ENCODE measurements around the gene OPCML. TPM values are rescaled to one million over a fixed set of nuclear protein-coding genes. Genes with fewer than 3 reads are reported as not detected.

OPCML gene
- polyA plus RNA-seq, 1 donor from 2014 or later = 11.6 TPM

- H3K27ac ChIP-seq (ENCODE audit: low read length) = no peak overlapping the region
- H3K4me3 ChIP-seq (ENCODE audit: low read length) = no peak overlapping the region
- no peak for TF ChIP-seq CTCF (IDR thresholded peaks at IDR 0.05; ENCODE audit: poor library complexity, severe bottlenecking)
- TF ChIP-seq MXI1 (conservative IDR thresholded peaks at IDR 0.05; ENCODE audit: poor library complexity, severe bottlenecking) = no peak
- no peak for TF ChIP-seq RAD21 (conservative IDR thresholded peaks at IDR 0.05)
- TF ChIP-seq TAF1 (IDR thresholded peaks at IDR 0.05; ENCODE audit: low read depth) = no peak
- no peak for TF ChIP-seq POLR2AphosphoS5 (IDR thresholded peaks at IDR 0.05)
- no peak for TF ChIP-seq SMC3 (conservative IDR thresholded peaks at IDR 0.05; ENCODE audit: poor library complexity)
- TF ChIP-seq EZH2 (IDR thresholded peaks at IDR 0.05; ENCODE audit: borderline replicate concordance, insufficient read depth, low read length, poor library complexity, severe bottlenecking) = no peak
- TF ChIP-seq EP300 (conservative IDR thresholded peaks at IDR 0.05; ENCODE audit: poor library complexity, severe bottlenecking) = no peak
- TF ChIP-seq, protein P1, sequence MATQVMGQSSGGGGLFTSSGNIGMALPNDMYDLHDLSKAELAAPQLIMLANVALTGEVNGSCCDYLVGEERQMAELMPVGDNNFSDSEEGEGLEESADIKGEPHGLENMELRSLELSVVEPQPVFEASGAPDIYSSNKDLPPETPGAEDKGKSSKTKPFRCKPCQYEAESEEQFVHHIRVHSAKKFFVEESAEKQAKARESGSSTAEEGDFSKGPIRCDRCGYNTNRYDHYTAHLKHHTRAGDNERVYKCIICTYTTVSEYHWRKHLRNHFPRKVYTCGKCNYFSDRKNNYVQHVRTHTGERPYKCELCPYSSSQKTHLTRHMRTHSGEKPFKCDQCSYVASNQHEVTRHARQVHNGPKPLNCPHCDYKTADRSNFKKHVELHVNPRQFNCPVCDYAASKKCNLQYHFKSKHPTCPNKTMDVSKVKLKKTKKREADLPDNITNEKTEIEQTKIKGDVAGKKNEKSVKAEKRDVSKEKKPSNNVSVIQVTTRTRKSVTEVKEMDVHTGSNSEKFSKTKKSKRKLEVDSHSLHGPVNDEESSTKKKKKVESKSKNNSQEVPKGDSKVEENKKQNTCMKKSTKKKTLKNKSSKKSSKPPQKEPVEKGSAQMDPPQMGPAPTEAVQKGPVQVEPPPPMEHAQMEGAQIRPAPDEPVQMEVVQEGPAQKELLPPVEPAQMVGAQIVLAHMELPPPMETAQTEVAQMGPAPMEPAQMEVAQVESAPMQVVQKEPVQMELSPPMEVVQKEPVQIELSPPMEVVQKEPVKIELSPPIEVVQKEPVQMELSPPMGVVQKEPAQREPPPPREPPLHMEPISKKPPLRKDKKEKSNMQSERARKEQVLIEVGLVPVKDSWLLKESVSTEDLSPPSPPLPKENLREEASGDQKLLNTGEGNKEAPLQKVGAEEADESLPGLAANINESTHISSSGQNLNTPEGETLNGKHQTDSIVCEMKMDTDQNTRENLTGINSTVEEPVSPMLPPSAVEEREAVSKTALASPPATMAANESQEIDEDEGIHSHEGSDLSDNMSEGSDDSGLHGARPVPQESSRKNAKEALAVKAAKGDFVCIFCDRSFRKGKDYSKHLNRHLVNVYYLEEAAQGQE (IDR thresholded peaks at IDR 0.05; ENCODE audit: borderline replicate concordance) = no peak
- H3F3A ChIP-seq (ENCODE audit: insufficient read depth, low read length, poor library complexity, severe bottlenecking) = no peaks in the 10 kb centered on the region
- H3K36me3 ChIP-seq (ENCODE audit: insufficient read depth, low read length) = no peaks in the 10 kb centered on the region
- no peaks in the 10 kb centered on the region for H3K9me3 ChIP-seq (ENCODE audit: low read length)
- no peaks in the 10 kb centered on the region for H3K79me2 ChIP-seq (replicated peaks; ENCODE audit: insufficient read depth, low read length)
- H3K4me2 ChIP-seq (ENCODE audit: low read length) = no peak overlapping the region
- no peaks in the 10 kb centered on the region for H4K20me1 ChIP-seq (ENCODE audit: insufficient read depth)
- no peaks in the 10 kb centered on the region for H3K27me3 ChIP-seq (ENCODE audit: insufficient read depth, low read depth, low read length)
- H2AFZ ChIP-seq (ENCODE audit: low read depth, low read length) = no peak overlapping the region
- H3K9me2 ChIP-seq (ENCODE audit: insufficient read depth, low read length) = no peaks in the 10 kb centered on the region
- H3K9ac ChIP-seq (ENCODE audit: low read length) = no peak overlapping the region
Measured at GRCh38 chr11:133133050-133133449, 399.3 kb downstream of the OPCML start.

GRCh38 chr11:133127741-133128140, 404.6 kb downstream of the OPCML start:
- no peak for TF ChIP-seq EP300 (conservative IDR thresholded peaks at IDR 0.05; ENCODE audit: poor library complexity, severe bottlenecking)
- TF ChIP-seq CTCF (IDR thresholded peaks at IDR 0.05; ENCODE audit: poor library complexity, severe bottlenecking) = no peak
- no peak for TF ChIP-seq MXI1 (conservative IDR thresholded peaks at IDR 0.05; ENCODE audit: poor library complexity, severe bottlenecking)
- TF ChIP-seq TAF1 (IDR thresholded peaks at IDR 0.05; ENCODE audit: low read depth) = no peak
- no peak for TF ChIP-seq EZH2 (IDR thresholded peaks at IDR 0.05; ENCODE audit: borderline replicate concordance, insufficient read depth, low read length, poor library complexity, severe bottlenecking)
- no peak for TF ChIP-seq SMC3 (conservative IDR thresholded peaks at IDR 0.05; ENCODE audit: poor library complexity)
- TF ChIP-seq, protein P1 (IDR thresholded peaks at IDR 0.05; ENCODE audit: borderline replicate concordance) = no peak
- TF ChIP-seq RAD21 (conservative IDR thresholded peaks at IDR 0.05) = no peak
- TF ChIP-seq POLR2AphosphoS5 (IDR thresholded peaks at IDR 0.05) = no peak

More at GRCh38 chr11:133127741-133128140, 404.6 kb downstream of the OPCML start:
- Histone ChIP-seq H2AFZ (ENCODE audit: low read depth, low read length) (no peak overlapping the region), H3K79me2 (replicated peaks; ENCODE audit: insufficient read depth, low read length) (no peaks in the 10 kb centered on the region), H3K9ac (ENCODE audit: low read length) (no peak overlapping the region), H3K9me3 (ENCODE audit: low read length) (no peaks in the 10 kb centered on the region), H3F3A (ENCODE audit: insufficient read depth, low read length, poor library complexity, severe bottlenecking) (no peaks in the 10 kb centered on the region), H3K4me2 (ENCODE audit: low read length) (no peak overlapping the region), H3K36me3 (ENCODE audit: insufficient read depth, low read length) (no peaks in the 10 kb centered on the region), H3K9me2 (ENCODE audit: insufficient read depth, low read length) (no peaks in the 10 kb centered on the region), H3K4me3 (ENCODE audit: low read length) (no peak overlapping the region), H4K20me1 (ENCODE audit: insufficient read depth) (no peaks in the 10 kb centered on the region), H3K27me3 (ENCODE audit: insufficient read depth, low read depth, low read length) (no peaks in the 10 kb centered on the region), H3K27ac (ENCODE audit: low read length) (no peak overlapping the region)
